ENCODE results near the gene ZP3.
A peak's percentile ranks its signal among the peaks of the same experiment; 100 is the strongest.
"Not testable (repeated sequence)": the region's sequence is repeated elsewhere in the genome, so short reads cannot be mapped to it uniquely, and the experiment has no call there.

Gene ZP3

DNA sequence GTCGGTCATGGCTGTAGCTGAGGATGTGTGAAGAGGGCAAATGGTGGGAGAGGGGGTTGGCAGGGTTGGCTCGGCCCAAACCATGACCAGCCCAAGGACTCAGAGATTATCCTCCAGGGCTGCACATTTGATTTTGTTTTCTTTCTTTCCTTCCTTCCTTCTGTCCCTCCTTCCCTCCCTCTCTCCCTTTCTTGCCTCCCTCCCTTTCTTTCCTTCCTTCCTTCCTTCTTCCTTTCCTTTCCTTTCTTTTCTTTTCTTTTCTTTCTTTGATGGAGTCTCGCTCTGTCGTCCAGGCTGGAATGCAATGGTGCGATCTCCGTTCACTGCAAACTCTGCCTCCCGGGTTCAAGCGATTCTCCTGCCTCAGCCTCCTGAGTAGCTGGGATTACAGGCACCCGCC lies 19.0 kb upstream of the ZP3 start:
- no peak for DNase-seq

GRCh38 chr7:76407718-76408117 lies 17.0 kb upstream of the ZP3 start:
- no peak for DNase-seq

- DNase-seq = no peak
Observed at GRCh38 chr7:76408121-76408560, 16.6 kb upstream of the ZP3 start.

- no peak for DNase-seq
Observed at GRCh38 chr7:76409537-76409936, 15.2 kb upstream of the ZP3 start, which contains the start of gene SSC4D. Gene SSC4D, minus strand, starts transcription at chr7:76409697. Its CDS starts 5,258 bp downstream, at chr7:76404439.

DNA sequence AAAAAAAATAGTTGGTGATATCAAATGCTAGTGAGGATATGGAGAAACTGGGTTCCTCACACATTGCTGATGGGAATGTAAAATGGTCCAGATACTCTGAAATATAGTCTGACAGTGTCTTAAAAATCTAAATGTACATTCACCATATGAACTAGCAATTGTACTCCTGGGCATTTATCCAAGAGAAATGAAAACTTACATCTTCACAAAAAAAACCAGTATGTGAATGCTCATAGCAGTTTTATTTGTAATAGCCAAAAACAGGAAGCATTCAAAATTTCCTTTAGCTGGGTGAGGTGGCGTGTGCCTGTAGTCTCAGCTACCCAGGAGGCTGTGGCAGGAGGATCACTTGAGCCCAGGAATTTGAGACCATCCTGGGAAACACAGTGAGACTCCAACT lies 13.1 kb upstream of the ZP3 start:
- no peak for DNase-seq

DNA sequence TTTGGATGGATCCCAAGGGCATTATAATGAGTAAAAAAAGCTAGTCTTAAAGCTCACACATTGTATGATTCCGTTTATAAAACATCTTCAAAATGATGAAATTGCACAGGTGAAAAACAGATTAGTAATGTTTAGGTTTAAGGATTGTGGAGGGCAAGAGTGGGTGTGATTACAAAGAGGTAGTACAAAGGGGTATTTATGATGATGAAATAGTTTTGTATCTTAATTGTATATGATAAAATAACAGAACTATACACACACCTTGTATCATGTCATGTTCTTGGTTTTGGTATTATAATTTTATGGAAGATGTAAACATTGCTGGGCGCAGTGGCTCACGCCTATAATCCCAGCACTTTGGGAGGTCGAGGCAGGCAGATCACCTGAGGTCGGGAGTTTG lies 12.5 kb upstream of the ZP3 start:
- no peak for DNase-seq

DNA sequence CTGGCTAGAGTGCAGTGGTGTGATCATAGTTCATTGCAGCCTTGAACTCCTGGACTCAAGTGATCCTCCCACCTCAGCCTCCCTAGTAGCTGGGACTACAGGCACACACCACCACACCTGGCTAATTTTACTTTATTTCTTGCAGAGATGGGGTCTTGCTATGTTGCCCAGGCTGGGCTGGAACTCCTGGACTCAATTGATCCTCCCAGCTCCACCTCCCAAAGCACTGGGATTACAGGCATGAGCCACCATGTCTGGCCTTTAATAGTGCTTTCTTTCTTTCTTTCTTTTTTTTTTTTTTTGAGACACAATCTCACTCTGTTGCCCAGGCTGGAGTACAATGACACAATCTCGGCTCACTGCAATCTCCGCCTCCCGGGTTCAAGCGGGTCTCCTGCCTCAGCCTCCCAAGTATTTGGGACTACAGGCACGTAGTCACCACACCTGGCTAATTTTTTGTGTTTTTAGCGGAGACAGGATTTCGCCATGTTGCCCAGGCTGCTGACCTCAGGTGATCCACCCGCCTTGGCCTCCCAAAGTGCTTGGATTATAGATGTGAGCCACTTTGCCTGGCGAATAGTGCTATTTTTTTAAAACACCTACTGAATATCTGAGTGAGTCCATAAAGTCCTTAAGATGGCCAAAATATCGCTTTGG lies 7.0 kb upstream of the ZP3 start:
- not testable (repeated sequence) for DNase-seq

- not testable (repeated sequence) for DNase-seq
Observed at GRCh38 chr7:76421097-76421496, 3.7 kb upstream of the ZP3 start.

DNA sequence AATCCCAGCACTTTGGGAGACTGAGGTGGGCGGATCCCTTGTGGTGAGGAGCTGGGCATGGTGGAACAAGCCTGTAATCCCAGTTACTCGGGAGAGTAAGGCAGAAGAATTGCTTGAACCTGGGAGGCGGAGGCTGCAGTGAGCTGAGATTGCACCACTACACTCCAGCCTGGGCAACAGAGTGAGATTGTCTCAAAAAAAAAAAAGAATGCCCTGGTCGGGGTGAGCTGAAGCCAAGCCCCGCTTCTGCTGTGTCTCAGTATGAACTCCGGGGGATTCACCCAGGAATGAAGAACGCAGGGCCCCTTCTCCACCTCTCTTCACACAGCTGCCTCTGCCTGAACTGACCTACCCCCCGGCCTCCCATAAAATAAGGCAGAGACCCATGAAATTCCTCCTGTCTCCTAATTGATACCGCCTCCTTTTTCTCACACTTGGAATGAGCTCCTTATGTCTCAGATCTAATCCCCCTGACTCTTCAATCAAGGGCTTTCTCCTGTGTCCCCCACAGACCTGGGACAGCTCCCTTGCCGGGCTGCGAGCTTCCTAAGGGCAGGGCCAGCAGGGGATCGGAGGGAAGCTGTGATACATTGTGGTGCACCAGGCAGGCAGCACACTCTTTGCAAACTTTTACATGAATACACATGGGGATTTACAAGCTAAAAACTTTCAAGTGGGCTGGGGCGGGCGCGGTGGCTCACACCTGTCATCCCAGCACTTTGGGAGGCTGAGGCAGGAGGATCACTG lies 911 bp upstream of the ZP3 start:
- no peak for DNase-seq

DNA sequence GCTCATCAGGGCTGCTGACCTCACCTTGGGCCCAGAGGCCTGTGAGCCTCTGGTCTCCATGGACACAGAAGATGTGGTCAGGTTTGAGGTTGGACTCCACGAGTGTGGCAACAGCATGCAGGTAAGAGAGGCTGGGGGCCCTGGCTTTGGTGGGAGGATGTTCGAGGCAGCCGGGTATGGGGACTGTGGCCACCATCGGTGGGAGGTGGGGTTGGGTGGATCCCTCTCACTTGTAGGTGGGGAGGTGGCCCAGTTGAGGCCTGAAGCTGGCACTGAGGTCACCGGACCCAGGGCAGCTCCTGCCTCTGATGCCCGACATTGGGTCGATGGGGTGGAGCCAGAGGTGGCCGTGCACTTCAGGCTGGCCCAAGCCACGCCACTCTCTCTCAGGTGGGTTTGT lies 406 bp downstream of the ZP3 start:
- DNase-seq = peak; percentile 39

- DNase-seq = not testable (repeated sequence)
Observed at GRCh38 chr7:76425558-76425957, 808 bp downstream of the ZP3 start.

- no peak for DNase-seq
Observed at GRCh38 chr7:76426246-76426645, 1.5 kb downstream of the ZP3 start.

DNA sequence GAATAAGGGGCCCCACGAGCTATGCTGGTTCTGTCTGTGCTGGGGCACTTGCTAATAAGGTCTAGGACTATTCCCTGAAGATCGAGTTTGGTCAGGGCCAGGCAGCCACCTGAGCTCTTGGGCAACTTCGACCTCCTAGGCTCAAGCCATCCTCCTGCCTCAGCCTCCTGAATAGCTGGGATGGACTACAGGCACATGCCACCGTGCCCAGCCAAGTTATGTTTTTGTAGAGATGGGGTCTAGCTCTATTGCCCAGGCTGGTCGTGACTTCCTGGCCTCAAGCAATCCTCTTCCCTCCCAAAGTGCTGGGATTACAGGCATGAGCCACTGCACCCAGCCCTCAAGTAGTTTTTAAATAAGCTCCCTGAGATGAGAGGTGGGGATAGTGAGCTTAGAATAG lies 2.9 kb downstream of the ZP3 start:
- no peak for DNase-seq

DNA sequence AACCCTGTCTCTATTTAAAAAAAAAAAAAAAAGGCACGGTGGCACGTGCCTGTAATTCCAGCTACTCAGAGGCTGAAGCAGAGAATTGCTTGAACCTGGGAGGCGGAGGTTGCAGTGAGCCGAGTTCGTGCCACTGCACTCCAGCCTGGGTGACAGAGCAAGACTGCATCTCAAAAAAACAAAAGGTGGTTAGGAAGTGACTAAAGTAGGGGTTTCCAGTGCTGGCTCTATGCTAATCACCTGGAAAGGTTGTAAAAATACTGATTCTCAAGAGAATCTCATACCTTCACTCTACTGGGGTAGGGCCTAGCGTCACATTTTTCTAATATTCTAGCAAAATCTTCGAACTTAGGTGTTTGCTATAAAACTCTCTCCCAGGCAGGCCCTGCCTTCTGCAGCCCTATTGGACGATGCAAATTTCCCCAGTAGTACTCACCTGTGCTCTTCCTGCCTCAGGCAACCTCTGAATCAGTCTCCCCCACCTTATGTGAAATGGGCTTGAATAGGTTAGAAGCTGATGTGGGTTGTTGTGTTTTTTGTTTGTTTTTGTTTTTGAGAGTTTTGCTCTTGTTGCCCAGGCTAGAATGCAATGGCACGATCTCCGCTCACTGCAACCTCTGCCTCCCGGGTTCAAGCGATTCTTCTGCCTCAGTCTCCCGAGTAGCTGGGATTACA lies 3.5 kb downstream of the ZP3 start:
- DNase-seq = no peak

DNA sequence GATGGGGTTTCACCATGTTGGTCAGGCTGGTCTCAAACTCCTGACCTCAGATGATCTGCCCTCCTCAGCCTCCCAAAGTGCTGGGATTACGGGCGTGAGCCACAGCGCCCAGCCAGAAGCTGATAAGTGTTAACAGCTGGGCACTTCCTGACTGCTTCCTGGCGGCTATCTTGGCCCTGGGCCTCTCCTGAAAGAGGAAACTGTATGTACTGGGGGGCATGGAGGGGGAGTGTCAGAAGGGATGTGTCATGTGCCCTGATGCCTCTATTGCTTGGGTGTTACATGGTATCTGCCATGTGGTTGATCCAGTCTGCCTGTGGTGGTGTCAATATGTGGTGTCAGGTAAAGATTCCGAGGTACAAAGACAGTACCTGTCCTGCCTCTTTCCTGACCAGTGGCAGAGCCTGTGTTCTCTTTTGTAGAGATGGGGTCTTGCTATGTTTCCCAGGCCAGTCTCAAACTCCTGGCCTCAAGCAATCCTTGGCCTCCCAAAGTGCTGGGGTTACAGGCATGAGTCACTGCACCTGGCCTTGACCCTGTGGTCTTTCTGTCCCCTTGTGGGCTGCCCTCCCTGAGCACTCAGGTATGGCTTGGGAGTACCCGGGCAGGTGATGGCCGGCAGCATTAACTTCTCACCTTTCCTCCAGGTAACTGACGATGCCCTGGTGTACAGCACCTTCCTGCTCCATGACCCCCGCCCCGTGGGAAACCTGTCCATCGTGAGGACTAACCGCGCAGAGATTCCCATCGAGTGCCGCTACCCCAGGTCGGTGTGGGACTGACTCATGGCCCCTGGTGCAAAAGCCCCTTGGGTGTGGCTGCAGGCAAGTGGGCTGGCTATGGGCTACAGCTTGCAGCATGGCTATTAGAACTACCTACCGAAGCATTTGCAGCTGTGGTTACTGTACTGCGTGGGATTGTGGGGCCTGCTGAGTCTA lies 4.4 kb downstream of the ZP3 start:
- no peak for DNase-seq

- no peak for DNase-seq
Observed at GRCh38 chr7:76430211-76430610, 5.5 kb downstream of the ZP3 start.

GRCh38 chr7:76430836-76431235 lies 6.1 kb downstream of the ZP3 start:
- no peak for DNase-seq

DNA sequence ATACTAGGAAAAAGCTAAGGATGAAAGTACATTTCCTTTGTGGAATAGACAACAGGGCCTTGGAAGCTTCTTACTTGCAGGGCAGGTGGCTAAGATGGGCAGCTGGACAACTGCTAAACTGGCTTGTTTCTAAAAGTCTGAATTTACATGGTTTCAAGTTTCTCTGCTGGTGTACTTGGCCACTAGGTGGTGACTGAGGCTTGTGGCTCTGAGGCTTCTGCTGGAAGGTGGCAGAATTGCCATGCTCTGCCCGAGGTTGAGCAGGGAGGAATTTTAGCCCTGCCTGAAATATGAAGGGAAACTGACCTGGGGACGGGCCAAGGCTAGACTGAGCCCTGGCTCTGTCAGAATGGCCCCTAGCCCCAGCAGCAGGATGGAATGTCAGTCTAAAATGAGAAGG lies 13.1 kb downstream of the ZP3 start:
- DNase-seq = peak; percentile 96

DNA sequence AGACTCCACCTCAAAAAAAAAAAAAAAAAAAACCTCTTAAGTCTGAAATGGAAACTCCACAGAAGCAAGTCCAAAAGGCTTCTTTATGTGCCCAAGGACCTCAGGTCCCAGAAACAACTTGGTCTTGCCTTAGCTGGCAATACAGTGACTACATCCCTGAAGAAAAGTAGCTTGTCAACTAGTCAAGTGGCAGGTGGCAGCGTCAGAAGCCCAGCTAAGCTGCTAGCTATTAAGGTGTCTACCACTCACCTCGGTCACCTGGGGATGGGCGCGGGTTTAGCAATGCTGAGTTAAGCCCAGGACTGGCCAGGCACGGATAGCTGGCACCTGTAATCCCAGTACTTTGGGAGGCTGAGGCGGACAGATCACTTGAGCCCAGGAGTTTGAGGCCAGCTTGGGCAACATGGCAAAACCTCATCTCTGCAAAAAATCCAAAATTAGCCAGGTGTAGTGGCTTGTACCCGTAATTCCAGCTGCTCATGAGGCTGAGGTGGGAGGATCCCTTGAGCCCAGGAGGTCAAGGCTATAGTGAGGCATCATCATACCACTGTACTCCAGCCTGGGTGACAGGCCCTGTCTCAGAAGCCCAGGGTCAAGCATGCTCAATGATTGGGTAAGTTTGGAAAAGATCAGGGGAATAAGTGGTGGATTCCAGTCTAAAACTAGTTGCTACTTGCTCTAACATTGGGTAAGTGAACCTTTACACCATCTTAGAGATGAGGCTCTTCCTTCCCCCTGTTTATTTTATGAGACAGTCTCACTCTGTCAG lies 14.6 kb downstream of the ZP3 start:
- DNase-seq = not testable (repeated sequence)

- not testable (repeated sequence) for DNase-seq
Observed at GRCh38 chr7:76440404-76440803, 15.7 kb downstream of the ZP3 start.

DNA sequence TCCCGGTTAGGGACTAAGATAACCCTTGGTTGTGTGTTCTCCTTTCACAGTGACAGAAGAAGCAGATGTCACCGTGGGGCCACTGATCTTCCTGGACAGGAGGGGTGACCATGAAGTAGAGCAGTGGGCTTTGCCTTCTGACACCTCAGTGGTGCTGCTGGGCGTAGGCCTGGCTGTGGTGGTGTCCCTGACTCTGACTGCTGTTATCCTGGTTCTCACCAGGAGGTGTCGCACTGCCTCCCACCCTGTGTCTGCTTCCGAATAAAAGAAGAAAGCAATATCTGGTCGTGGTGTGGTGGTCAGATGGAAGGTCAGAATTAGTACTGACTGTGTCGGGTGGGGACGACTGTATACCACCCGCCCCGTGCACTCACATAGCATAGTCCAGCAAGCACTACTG lies 17.0 kb downstream of the ZP3 start:
- not testable (repeated sequence) for DNase-seq
